Panc1 (cell line): ENCODE results near the gene CDC16. TPM values are rescaled to one million over a fixed set of nuclear protein-coding genes. Genes with fewer than 3 reads are reported as not detected.

Experiments used
- ATAC-seq: fragments of 200-7000 bp; cut with Tn5 transposase; 2 replicates; pipeline ENCODE4 v1.9.1; 2020; ENCODE audit warnings: mild to moderate bottlenecking, moderate library complexity
- BruUV-seq: library from RNA; stranded (reverse); fragments of 400-500 nt; replicated peaks from 2 replicates; lab custom pipeline; 2021; lab: Mats Ljungman, UMichigan
- CTCF ChIA-PET: fragments of 300-600 bp; sonication (Branson Sonifier 250); formaldehyde crosslinking; loops from one replicate; lab custom pipeline; 2022; ENCODE audit warnings: antibody characterized with exemption; lab: Charles Lee
- POLR2A ChIA-PET: fragments of 300-600 bp; sonication (Branson Sonifier 250); formaldehyde crosslinking; loops from one replicate; lab custom pipeline; 2022; ENCODE audit warnings: antibody characterized with exemption; lab: Charles Lee
- DNase-seq: peaks from one replicate; pipeline ENCODE4 v3.0.0-alpha.2; 2010; ENCODE audit warnings: low read depth, low spot score
- H3K27ac ChIP-seq: 2 replicates; pipeline ENCODE4 v1.5.1; 2011; ENCODE audit warnings: mild to moderate bottlenecking, low read length, inconsistent platforms
- H3K27me3 ChIP-seq: fragments of 200-500 bp; sonication (Bioruptor generic); 2 replicates; pipeline ENCODE4 v1.6.0; 2014; ENCODE audit warnings: low read length, inconsistent platforms; ENCODE audit not compliant: control insufficient read depth, insufficient read depth
- H3K36me3 ChIP-seq: fragments of 200-500 bp; sonication (Bioruptor generic); 2 replicates; pipeline ENCODE4 v1.5.1; 2014; ENCODE audit warnings: inconsistent platforms, mild to moderate bottlenecking, low read length, moderate library complexity; ENCODE audit not compliant: control insufficient read depth, insufficient read depth
- H3K4me1 ChIP-seq: 2 replicates; pipeline ENCODE4 v1.5.1; 2011; ENCODE audit warnings: inconsistent platforms, mild to moderate bottlenecking, low read length, moderate library complexity; ENCODE audit not compliant: control insufficient read depth, insufficient read depth
- H3K4me3 ChIP-seq, 2 experiments: 2 replicates each; pipeline ENCODE4 v1.5.1; 2011 to 2012; ENCODE audit warnings: low read depth in 2 of 2, low read length in 2 of 2, mild to moderate bottlenecking in 2 of 2, inconsistent platforms in 1 of 2, moderate library complexity in 1 of 2
- H3K9me3 ChIP-seq: fragments of 200-500 bp; sonication (Bioruptor generic); 2 replicates; pipeline ENCODE4 v1.5.1; 2014; ENCODE audit warnings: low read depth, mild to moderate bottlenecking, inconsistent platforms, low read length, moderate library complexity; ENCODE audit not compliant: control insufficient read depth, insufficient read depth
- CTCF ChIP-seq: fragments of 450-650 bp; IDR thresholded peaks from 2 replicates; pipeline ENCODE4 v1.5.1; 2017; ENCODE audit warnings: mild to moderate bottlenecking
- POLR2AphosphoS5 ChIP-seq: IDR thresholded peaks from 2 replicates; pipeline ENCODE4 v1.6.1; 2012; ENCODE audit warnings: mild to moderate bottlenecking, low read depth, low read length, moderate library complexity
- REST ChIP-seq, 2 experiments: IDR thresholded peaks; 2 replicates each; pipeline ENCODE4 v1.6.1; 2011 to 2012; ENCODE audit warnings: low read depth in 2 of 2, control low read depth in 1 of 2, low read length in 1 of 2, mild to moderate bottlenecking in 1 of 2, moderate library complexity in 1 of 2; ENCODE audit not compliant: insufficient read depth in 1 of 2
- SIN3A ChIP-seq: IDR thresholded peaks from 2 replicates; pipeline ENCODE4 v1.6.1; 2012; ENCODE audit warnings: low read depth, mild to moderate bottlenecking, low read length, moderate library complexity, borderline replicate concordance; ENCODE audit not compliant: insufficient read depth
- TCF7L2 ChIP-seq: IDR thresholded peaks from 2 replicates; pipeline ENCODE4 v1.6.1; 2011; ENCODE audit warnings: mild to moderate bottlenecking, low read depth, low read length, inconsistent platforms
- in situ Hi-C: cut with HindIII; loops from 2 replicates; pipeline ENCODE4 v1.10.0; 2016; ENCODE audit warnings: low sequenced_read_pairs, low pct_unique_long_range_greater_than_20kb
- intact Hi-C: fragments of 100-400 bp; cut with micrococcal nuclease; formaldehyde crosslinking; loops from one replicate; pipeline ENCODE4 v1.10.0; 2022; ENCODE audit not compliant: unreplicated experiment
- total RNA-seq: library from RNA; stranded (reverse); gene quantifications from one replicate; pipeline ENCODE4 v1.2.1, GENCODE V29; 2021; ENCODE audit not compliant: unreplicated experiment

CDC16 gene
- total RNA-seq, 1 experiment from 2014 or later: 51.8 TPM

- Histone ChIP-seq H3K4me3 (no peak overlapping the region), H3K9me3 (no peaks in the 10 kb centered on the region), H3K27me3 (no peaks in the 10 kb centered on the region), H3K4me1 (peaks cover 14% of the 10 kb centered on the region), H3K27ac (no peak overlapping the region), H3K36me3 (peaks cover 1% of the 10 kb centered on the region; the same call in 1 of the 2 replicates)
- in situ Hi-C loops (no loop called here), intact Hi-C loops (no loop called here)
- TF ChIP-seq CTCF (no peak), SIN3A (no peak), POLR2AphosphoS5 (no peak), REST (IDR thresholded peaks at IDR 0.05; ENCODE audit: insufficient read depth in 1 of 2, low read depth in 2 of 2, low read length in 1 of 2) (no peak)
- ATAC-seq (no peak), DNase-seq (no peak)
- POLR2A ChIA-PET: no interaction called here
- CTCF ChIA-PET: no interaction called here
- no TSS peak for BruUV-seq
Observed at GRCh38 chr13:114230575-114230974, 4.1 kb upstream of the CDC16 start.

GRCh38 chr13:114231886-114232285 lies 2.8 kb upstream of the CDC16 start:
- in situ Hi-C loops: no loop called here
- POLR2A ChIA-PET: no interaction called here

More at GRCh38 chr13:114231886-114232285, 2.8 kb upstream of the CDC16 start:
- Histone ChIP-seq H3K27ac (no peak overlapping the region), H3K4me1 (peaks cover 6% of the 10 kb centered on the region; the same call in 1 of the 2 replicates), H3K4me3 (no peak overlapping the region), H3K9me3 (no peaks in the 10 kb centered on the region), H3K27me3 (no peaks in the 10 kb centered on the region), H3K36me3 (peaks cover 5% of the 10 kb centered on the region)
- no peak for DNase-seq
- no peak for TF ChIP-seq CTCF
- no peak for TF ChIP-seq TCF7L2
- TF ChIP-seq SIN3A: no peak
- no peak for TF ChIP-seq REST (IDR thresholded peaks at IDR 0.05; ENCODE audit: insufficient read depth in 1 of 2, low read depth in 2 of 2, low read length in 1 of 2)
- TF ChIP-seq POLR2AphosphoS5: no peak
- no TSS peak for BruUV-seq
- ATAC-seq: no peak
- intact Hi-C loops: no loop called here
- CTCF ChIA-PET: no interaction called here
